OCI-LY3 (cell line): Measurements from ENCODE around the gene POLRMT.

ENCODE experiments used
- H2AFZ ChIP-seq: fragments of 200-600, 300-600 bp; shearing (Covaris generic); 2 replicates; pipeline ENCODE4 v1.6.0; 2014; ENCODE audit warnings: antibody characterized with exemption, low read depth, low read length
- H3K27ac ChIP-seq: fragments of 200-600, 300-600 bp; sonication (generic); 2 replicates; pipeline ENCODE4 v1.5.1; 2014; ENCODE audit warnings: mild to moderate bottlenecking, low read length, moderate library complexity, mixed read lengths
- H3K27me3 ChIP-seq: fragments of 200-600, 300-600 bp; sonication (generic); 2 replicates; pipeline ENCODE4 v1.6.1; 2014; ENCODE audit warnings: low read depth, low read length, mixed read lengths
- H3K36me3 ChIP-seq: fragments of 200-600, 300-600 bp; sonication (generic); replicated peaks from 2 replicates; pipeline ENCODE3; 2014; ENCODE audit warnings: low read depth, low read length, mixed read lengths
- H3K4me1 ChIP-seq: fragments of 300-600, 200-600 bp; sonication (generic); 2 replicates; pipeline ENCODE4 v1.6.1; 2014; ENCODE audit warnings: low read length, mixed read lengths
- H3K4me2 ChIP-seq: fragments of 200-600, 300-600 bp; sonication (generic); 2 replicates; pipeline ENCODE4 v1.6.1; 2014; ENCODE audit warnings: low read length, mixed read lengths
- H3K4me3 ChIP-seq: fragments of 300-600, 200-600 bp; sonication (generic); 2 replicates; pipeline ENCODE4 v1.5.1; 2014; ENCODE audit warnings: antibody characterized with exemption, mild to moderate bottlenecking, low read length, moderate library complexity
- H3K79me2 ChIP-seq: fragments of 300-600, 200-600 bp; shearing (Covaris generic); 2 replicates; pipeline ENCODE4 v1.6.1; 2014; ENCODE audit warnings: mild to moderate bottlenecking, low read length, mixed read lengths
- H3K9ac ChIP-seq: fragments of 300-600, 200-600 bp; shearing (Covaris generic); 2 replicates; pipeline ENCODE4 v1.6.0; 2014; ENCODE audit warnings: mild to moderate bottlenecking, low read length, moderate library complexity
- H3K9me3 ChIP-seq: fragments of 200-600, 300-600 bp; shearing (Covaris generic); 2 replicates; pipeline ENCODE4 v1.6.1; 2014; ENCODE audit warnings: low read length, mixed read lengths; ENCODE audit not compliant: insufficient read depth
- H4K20me1 ChIP-seq: fragments of 200-600, 300-600 bp; sonication (generic); 2 replicates; pipeline ENCODE4 v1.6.1; 2016; ENCODE audit warnings: low read length, mixed read lengths; ENCODE audit not compliant: insufficient read depth
- EZH2phosphoT487 ChIP-seq: fragments of 200-600 bp; shearing (Covaris generic); IDR thresholded peaks from 2 replicates; pipeline ENCODE4 v1.6.1; 2018; ENCODE audit warnings: antibody characterized with exemption, mixed run types, low read depth
- TF ChIP-seq, protein P1 (sequence below): fragments of 200-600, 300-600 bp; sonication (generic); IDR thresholded peaks from 2 replicates; pipeline ENCODE4 v1.5.1; 2014; ENCODE audit warnings: antibody characterized with exemption, low read length, low read depth

The POLRMT gene

DNA sequence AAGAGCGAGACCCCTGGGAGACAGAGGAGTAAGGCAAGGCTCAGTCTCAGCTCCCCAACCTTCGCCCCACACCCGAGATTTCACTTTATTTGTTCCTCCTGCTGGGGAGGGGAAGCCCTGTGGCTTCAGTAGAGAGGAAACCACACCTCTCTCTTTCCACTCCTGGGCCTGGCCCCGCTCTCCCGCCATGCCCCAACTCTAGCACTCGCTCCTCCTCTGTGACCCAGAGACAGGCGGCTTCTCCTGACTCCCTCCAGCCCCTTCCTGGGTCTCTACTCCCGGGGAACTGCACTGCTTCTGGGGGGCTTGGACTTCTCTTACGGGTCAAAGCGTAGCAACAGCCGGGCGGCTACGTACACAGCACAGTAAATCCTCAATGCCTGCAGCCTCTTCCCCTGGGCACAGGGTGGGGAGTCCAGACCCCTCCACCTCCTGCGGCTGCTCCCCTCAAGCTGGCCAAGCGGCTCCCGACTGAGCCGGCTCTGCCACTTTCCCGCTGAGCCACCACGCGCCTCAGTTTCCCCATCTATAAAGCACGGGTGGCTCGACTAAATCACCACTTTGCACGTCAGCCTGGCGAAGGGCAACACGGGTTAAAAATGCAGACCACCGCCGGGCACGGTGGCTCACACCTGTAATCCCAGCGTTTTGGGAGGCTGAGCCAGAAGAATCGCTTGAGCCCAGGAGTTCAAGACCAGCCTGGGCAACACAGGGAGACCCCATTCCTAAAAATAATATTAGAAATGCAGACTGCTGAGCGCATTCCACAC lies 28.3 kb upstream of the POLRMT start:
- Histone ChIP-seq H3K9ac (peak overlapping the region; percentile 98), H3K79me2 (peaks cover 69% of the 10 kb centered on the region), H4K20me1 (peaks cover 54% of the 10 kb centered on the region), H2AFZ (no peak overlapping the region), H3K36me3 (peaks cover 19% of the 10 kb centered on the region), H3K4me1 (peaks cover 30% of the 10 kb centered on the region), H3K4me3 (peak overlapping the region; percentile 92), H3K4me2 (peak overlapping the region; percentile 96), H3K9me3 (no peaks in the 10 kb centered on the region), H3K27ac (peak overlapping the region; percentile 61), H3K27me3 (no peaks in the 10 kb centered on the region)
- TF ChIP-seq, protein P1, sequence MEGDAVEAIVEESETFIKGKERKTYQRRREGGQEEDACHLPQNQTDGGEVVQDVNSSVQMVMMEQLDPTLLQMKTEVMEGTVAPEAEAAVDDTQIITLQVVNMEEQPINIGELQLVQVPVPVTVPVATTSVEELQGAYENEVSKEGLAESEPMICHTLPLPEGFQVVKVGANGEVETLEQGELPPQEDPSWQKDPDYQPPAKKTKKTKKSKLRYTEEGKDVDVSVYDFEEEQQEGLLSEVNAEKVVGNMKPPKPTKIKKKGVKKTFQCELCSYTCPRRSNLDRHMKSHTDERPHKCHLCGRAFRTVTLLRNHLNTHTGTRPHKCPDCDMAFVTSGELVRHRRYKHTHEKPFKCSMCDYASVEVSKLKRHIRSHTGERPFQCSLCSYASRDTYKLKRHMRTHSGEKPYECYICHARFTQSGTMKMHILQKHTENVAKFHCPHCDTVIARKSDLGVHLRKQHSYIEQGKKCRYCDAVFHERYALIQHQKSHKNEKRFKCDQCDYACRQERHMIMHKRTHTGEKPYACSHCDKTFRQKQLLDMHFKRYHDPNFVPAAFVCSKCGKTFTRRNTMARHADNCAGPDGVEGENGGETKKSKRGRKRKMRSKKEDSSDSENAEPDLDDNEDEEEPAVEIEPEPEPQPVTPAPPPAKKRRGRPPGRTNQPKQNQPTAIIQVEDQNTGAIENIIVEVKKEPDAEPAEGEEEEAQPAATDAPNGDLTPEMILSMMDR = no peak
- TF ChIP-seq EZH2phosphoT487 = no peak

- TF ChIP-seq EZH2phosphoT487 = no peak
- TF ChIP-seq, protein P1 = no peak
- peaks cover 61% of the 10 kb centered on the region for H4K20me1 ChIP-seq
- no peaks in the 10 kb centered on the region for H3K27me3 ChIP-seq
- H3K36me3 ChIP-seq = peaks cover 21% of the 10 kb centered on the region
- no peak overlapping the region for H2AFZ ChIP-seq
- H3K79me2 ChIP-seq = peaks cover 76% of the 10 kb centered on the region
- peak overlapping the region; percentile 98 for H3K9ac ChIP-seq
- H3K4me1 ChIP-seq = peaks cover 30% of the 10 kb centered on the region
- H3K9me3 ChIP-seq = no peaks in the 10 kb centered on the region
- H3K4me2 ChIP-seq = peak overlapping the region; percentile 96
- H3K4me3 ChIP-seq = peak overlapping the region; percentile 92
- peak overlapping the region; percentile 61 for H3K27ac ChIP-seq
These were observed 27.6 kb upstream of the POLRMT start for GRCh38 chr19:660793-661426.

- Histone ChIP-seq H3K4me3 (no peak overlapping the region), H3K79me2 (peaks cover 93% of the 10 kb centered on the region), H3K4me2 (peak overlapping the region; percentile 96; the same call in 1 of the 2 replicates), H3K9ac (no peak overlapping the region), H3K27me3 (no peaks in the 10 kb centered on the region), H4K20me1 (peaks cover 75% of the 10 kb centered on the region), H3K36me3 (peaks cover 26% of the 10 kb centered on the region), H3K9me3 (no peaks in the 10 kb centered on the region), H3K27ac (no peak overlapping the region; the same call in 1 of the 2 replicates), H2AFZ (no peak overlapping the region), H3K4me1 (peaks cover 26% of the 10 kb centered on the region)
- TF ChIP-seq EZH2phosphoT487 = no peak
- TF ChIP-seq, protein P1 = no peak
These were observed 25.8 kb upstream of the POLRMT start for GRCh38 chr19:658916-659839.
